ENCODE measurements around the gene SLC22A23.

DNA sequence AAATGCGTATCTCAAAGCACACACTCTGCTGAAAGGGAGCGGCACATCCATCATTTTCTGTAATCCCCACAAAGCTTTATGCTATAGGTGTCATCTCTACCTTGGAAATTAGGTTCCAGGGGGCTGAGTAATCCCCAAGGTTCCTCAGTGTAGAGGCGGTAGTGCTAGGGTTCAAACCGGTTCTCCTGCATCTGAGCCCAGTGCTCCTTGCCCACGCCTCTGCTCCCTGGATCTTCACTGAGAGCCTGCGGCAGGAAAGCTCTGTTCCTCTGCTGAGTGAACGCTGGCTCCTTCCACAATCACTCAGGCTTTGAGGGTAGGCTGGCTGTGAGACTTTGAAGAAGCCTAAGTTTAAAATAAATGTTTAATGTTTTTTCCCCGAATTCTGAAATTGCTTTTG, 24.9 kb downstream of the SLC22A23 start:
- TF ChIP-seq GATA2 (IDR thresholded peaks at IDR 0.05; ENCODE audit: low read depth, low read length) (no peak), GATA3 (IDR thresholded peaks at IDR 0.05; ENCODE audit: low read depth, low read length) (no peak)
